ENCODE results near the gene FRMD1. TPM values are rescaled to one million over a fixed set of nuclear protein-coding genes. Genes with fewer than 3 reads are reported as not detected.

Gene FRMD1
- polyA plus RNA-seq, 1 experiment, result not detected

DNA sequence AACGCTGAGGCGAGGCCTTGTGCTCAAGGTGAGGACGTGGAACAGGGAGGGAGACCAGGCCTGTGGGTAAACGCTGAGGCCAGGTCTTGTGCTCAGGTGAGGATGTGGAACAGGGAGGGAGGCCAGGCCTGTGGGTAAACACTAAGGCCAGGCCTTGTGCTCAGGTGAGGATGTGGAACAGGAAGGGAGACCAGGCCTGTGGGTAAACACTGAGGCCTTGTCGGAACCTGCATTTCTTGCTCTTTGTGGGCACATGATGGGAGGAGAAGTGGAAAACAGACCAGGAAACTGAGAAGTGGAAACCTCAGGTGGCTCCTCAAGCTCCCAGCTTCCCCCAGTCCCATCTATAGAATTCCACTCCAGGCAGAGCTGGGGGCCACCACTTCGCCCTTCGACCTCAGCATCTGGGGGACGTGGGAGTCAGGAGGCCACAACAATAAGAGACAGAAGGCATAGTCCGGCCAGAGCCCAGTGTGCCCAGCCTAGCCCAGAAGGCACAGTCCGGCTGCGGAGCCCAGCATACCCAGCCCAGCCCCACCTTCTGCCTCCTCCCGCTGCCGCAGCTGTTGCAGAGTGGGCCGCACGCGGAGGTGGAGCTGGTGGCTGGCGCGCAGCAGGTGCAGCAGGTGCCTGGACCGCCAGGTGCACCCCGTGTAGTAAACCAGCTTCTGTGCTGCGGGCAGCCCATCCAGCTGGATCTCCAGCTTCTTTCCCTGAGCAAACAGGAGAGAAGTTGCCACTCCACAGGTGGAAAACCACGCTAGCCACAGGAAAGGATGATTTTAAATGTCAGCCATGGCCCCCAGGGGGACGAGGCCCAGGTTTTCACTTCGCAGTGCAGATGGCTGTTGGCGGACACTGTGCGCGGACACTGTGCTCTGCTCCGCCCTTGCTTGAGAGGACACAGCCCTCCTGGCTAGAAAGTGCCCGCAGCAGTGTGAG is 17.5 kb downstream of the FRMD1 start:
- CTCF ChIA-PET, result no interaction called here
- no peak for TF ChIP-seq CTCF (IDR thresholded peaks at IDR 0.05; ENCODE audit: insufficient read depth, low read depth, low read length)
- POLR2A ChIA-PET, result no interaction called here

GRCh38 chr6:168060521-168060931 is 18.5 kb downstream of the FRMD1 start:
- ChIA-PET CTCF (interaction anchor here (0.7 to 1.4 kb wide), 4 partner anchors 9 to 149 kb away, joined by 3 to 4 read pairs (median 3); no protein-coding TSS in a partner anchor), POLR2A (interaction anchor here (0.6 kb wide), 1 partner anchor 1454 kb away, joined by 4 read pairs; no protein-coding TSS in a partner anchor)
- no peak for DNase-seq (ENCODE audit: low read depth)
- Histone ChIP-seq H3K27me3 (ENCODE audit: control insufficient read depth, insufficient read depth, low read length) (no peaks in the 10 kb centered on the region), H3K4me3 (ENCODE audit: low read depth, low read length) (no peak overlapping the region), H3K36me3 (ENCODE audit: control insufficient read depth, insufficient read depth, low read length) (no peaks in the 10 kb centered on the region)
- peak; percentile 55 for TF ChIP-seq CTCF (IDR thresholded peaks at IDR 0.05; ENCODE audit: insufficient read depth, low read depth, low read length)

More for the DNA sequence above, 17.5 kb downstream of the FRMD1 start:
- Histone ChIP-seq H3K4me3 (ENCODE audit: low read depth, low read length) (no peak overlapping the region), H3K36me3 (ENCODE audit: control insufficient read depth, insufficient read depth, low read length) (no peaks in the 10 kb centered on the region), H3K27me3 (ENCODE audit: control insufficient read depth, insufficient read depth, low read length) (no peaks in the 10 kb centered on the region)
- no peak for DNase-seq (ENCODE audit: low read depth)

DNA sequence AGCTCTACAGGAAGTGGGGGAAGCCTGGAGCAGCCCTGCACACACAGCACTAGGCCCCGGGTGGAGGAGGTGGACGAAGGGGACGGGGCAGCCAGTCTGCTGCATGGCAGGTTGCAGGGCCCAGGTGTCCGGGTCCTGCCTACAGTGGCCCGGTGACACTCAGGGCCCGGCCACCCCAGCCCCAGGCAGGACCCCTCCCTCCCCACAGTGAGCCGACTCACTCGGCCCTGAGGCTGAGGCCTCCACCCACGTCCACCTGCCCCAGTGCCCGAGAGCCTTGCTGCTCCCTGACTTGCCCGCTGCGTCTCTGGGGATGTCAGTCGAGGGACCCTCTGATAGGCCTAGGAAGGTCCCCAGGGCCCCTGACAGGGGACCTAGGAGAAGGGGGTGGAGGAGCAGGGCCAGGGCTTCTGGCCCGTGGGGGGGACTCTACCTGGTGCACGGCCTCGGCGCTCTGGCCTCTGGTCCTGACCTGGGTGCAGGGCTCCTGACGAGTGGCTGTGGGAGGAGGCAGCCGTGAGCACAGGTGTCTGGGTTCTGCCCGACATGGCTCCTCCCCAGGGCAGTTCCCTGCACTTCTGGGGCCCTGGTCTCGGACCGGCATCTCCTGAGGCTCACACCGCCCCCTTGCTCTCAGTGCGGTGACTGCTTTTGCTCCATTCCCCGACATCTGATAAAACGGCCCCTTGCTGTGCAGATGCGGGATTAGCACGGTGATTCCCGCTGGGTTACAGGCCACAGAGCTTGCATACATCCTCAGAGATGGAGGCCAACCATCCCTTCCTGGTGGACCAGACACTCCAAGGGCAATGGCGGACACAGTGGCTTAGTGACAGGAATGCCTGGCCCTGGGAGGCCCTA is 20.1 kb downstream of the FRMD1 start:
- ChIA-PET POLR2A (no interaction called here), CTCF (interaction anchor here (0.7 to 1.4 kb wide), 2 partner anchors 74 to 227 kb away, joined by 3 read pairs; no protein-coding TSS in a partner anchor)
- no peaks in the 10 kb centered on the region for H3K36me3 ChIP-seq (ENCODE audit: control insufficient read depth, insufficient read depth, low read length)
- no peak overlapping the region for H3K4me3 ChIP-seq (ENCODE audit: low read depth, low read length)
- DNase-seq (ENCODE audit: low read depth), result no peak
- TF ChIP-seq CTCF (IDR thresholded peaks at IDR 0.05; ENCODE audit: insufficient read depth, low read depth, low read length), result no peak
- H3K27me3 ChIP-seq (ENCODE audit: control insufficient read depth, insufficient read depth, low read length), result no peaks in the 10 kb centered on the region

GRCh38 chr6:168057836-168058235 is 21.2 kb downstream of the FRMD1 start:
- Histone ChIP-seq H3K36me3 (ENCODE audit: control insufficient read depth, insufficient read depth, low read length) (no peaks in the 10 kb centered on the region), H3K27me3 (ENCODE audit: control insufficient read depth, insufficient read depth, low read length) (no peaks in the 10 kb centered on the region), H3K4me3 (ENCODE audit: low read depth, low read length) (no peak overlapping the region)
- no peak for DNase-seq (ENCODE audit: low read depth)
- TF ChIP-seq CTCF (IDR thresholded peaks at IDR 0.05; ENCODE audit: insufficient read depth, low read depth, low read length), result no peak
- POLR2A ChIA-PET, result no interaction called here
- CTCF ChIA-PET, result interaction anchor here (1.0 kb wide), 1 partner anchor 1479 kb away, joined by 3 read pairs; no protein-coding TSS in a partner anchor

Measured in BJ (cell line).